Measurements from ENCODE around the gene HK1. TPM values are rescaled to one million over a fixed set of nuclear protein-coding genes. Genes with fewer than 3 reads are reported as not detected.

Gene HK1
- total and polyA plus RNA-seq, 2 of the 13 experiments (the other 11 are each of a cell fraction or from before 2014, with no cell fraction given): 0.29 to 1.5 TPM

DNA sequence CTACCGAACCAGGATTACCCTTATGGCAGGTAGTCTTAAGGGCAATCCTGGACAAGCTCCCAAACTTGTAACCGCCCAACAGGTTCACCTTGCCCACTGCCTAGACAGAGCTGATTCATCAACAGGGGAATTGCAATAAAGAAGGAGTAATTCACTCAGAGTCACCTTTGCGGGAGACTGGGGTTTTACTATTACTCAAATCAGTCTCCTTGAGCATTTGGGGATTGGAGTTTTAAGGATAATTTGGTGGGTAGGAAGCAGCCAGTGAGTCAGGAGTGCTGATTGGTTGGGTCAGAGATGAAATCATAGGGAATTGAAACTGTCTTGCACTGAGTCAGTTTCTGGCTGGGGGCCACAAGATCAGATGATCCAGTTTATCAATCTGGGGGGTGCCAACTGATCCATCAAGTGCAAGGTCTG is 25.3 kb downstream of the HK1 start:
- no peak for DNase-seq (ENCODE audit: low spot score)
- TF ChIP-seq RBM22 (optimal IDR thresholded peaks at IDR 0.05; ENCODE audit: low read length): no peak
- TF ChIP-seq GMEB1 (CRISPR knock-in tag; IDR thresholded peaks at IDR 0.05; ENCODE audit: borderline replicate concordance): no peak
- no peak for TF ChIP-seq PHB2 (IDR thresholded peaks at IDR 0.05; ENCODE audit: partially characterized antibody)
- TF ChIP-seq ATRX (CRISPR knock-in tag; IDR thresholded peaks at IDR 0.05; ENCODE audit: borderline replicate concordance): no peak
- TF ChIP-seq HHEX (CRISPR knock-in tag; IDR thresholded peaks at IDR 0.05): no peak
- no peak for TF ChIP-seq ZNF775 (CRISPR knock-in tag; IDR thresholded peaks at IDR 0.05; ENCODE audit: borderline replicate concordance)
- no peak for TF ChIP-seq TOE1 (CRISPR knock-in tag; IDR thresholded peaks at IDR 0.05)
- no peak for TF ChIP-seq ZNF652 (CRISPR knock-in tag; IDR thresholded peaks at IDR 0.05; ENCODE audit: borderline replicate concordance, low read depth)
- no peak for TF ChIP-seq ZNF891 (CRISPR knock-in tag; IDR thresholded peaks at IDR 0.05)
- TF ChIP-seq ARID2 (CRISPR knock-in tag; IDR thresholded peaks at IDR 0.05; ENCODE audit: borderline replicate concordance): no peak
- TF ChIP-seq, protein P1, sequence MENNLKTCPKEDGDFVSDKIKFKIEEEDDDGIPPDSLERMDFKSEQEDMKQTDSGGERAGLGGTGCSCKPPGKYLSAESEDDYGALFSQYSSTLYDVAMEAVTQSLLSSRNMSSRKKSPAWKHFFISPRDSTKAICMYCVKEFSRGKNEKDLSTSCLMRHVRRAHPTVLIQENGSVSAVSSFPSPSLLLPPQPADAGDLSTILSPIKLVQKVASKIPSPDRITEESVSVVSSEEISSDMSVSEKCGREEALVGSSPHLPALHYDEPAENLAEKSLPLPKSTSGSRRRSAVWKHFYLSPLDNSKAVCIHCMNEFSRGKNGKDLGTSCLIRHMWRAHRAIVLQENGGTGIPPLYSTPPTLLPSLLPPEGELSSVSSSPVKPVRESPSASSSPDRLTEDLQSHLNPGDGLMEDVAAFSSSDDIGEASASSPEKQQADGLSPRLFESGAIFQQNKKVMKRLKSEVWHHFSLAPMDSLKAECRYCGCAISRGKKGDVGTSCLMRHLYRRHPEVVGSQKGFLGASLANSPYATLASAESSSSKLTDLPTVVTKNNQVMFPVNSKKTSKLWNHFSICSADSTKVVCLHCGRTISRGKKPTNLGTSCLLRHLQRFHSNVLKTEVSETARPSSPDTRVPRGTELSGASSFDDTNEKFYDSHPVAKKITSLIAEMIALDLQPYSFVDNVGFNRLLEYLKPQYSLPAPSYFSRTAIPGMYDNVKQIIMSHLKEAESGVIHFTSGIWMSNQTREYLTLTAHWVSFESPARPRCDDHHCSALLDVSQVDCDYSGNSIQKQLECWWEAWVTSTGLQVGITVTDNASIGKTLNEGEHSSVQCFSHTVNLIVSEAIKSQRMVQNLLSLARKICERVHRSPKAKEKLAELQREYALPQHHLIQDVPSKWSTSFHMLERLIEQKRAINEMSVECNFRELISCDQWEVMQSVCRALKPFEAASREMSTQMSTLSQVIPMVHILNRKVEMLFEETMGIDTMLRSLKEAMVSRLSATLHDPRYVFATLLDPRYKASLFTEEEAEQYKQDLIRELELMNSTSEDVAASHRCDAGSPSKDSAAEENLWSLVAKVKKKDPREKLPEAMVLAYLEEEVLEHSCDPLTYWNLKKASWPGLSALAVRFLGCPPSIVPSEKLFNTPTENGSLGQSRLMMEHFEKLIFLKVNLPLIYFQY (CRISPR knock-in tag; IDR thresholded peaks at IDR 0.05; ENCODE audit: borderline replicate concordance): no peak
- TF ChIP-seq SKI (IDR thresholded peaks at IDR 0.05; ENCODE audit: partially characterized antibody): no peak
- TF ChIP-seq, protein P2, sequence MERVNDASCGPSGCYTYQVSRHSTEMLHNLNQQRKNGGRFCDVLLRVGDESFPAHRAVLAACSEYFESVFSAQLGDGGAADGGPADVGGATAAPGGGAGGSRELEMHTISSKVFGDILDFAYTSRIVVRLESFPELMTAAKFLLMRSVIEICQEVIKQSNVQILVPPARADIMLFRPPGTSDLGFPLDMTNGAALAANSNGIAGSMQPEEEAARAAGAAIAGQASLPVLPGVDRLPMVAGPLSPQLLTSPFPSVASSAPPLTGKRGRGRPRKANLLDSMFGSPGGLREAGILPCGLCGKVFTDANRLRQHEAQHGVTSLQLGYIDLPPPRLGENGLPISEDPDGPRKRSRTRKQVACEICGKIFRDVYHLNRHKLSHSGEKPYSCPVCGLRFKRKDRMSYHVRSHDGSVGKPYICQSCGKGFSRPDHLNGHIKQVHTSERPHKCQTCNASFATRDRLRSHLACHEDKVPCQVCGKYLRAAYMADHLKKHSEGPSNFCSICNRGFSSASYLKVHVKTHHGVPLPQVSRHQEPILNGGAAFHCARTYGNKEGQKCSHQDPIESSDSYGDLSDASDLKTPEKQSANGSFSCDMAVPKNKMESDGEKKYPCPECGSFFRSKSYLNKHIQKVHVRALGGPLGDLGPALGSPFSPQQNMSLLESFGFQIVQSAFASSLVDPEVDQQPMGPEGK (CRISPR knock-in tag; IDR thresholded peaks at IDR 0.05): no peak
- TF ChIP-seq ZNF432 (CRISPR knock-in tag; IDR thresholded peaks at IDR 0.05; ENCODE audit: borderline replicate concordance): no peak
- no peak for TF ChIP-seq FOXA1 (IDR thresholded peaks at IDR 0.05)
- TF ChIP-seq FOXA1 (CRISPR knock-in tag; IDR thresholded peaks at IDR 0.05): no peak
- H4K20me1 ChIP-seq (ENCODE audit: insufficient read depth, low read length): no peaks in the 10 kb centered on the region
- intact Hi-C loops (cut with micrococcal nuclease; ENCODE audit: unreplicated experiment): no loop called here
- H3K4me3 ChIP-seq (replicated peaks in 1 of 3; ENCODE audit: insufficient read depth in 1 of 3, low read depth in 2 of 3, low read length in 3 of 3): no peak overlapping the region
- H3K4me2 ChIP-seq (ENCODE audit: low read depth, low read length): no peak overlapping the region
- in situ Hi-C loops (cut with HindIII; ENCODE audit: extremely low pct_ligation_motif_present, low pct_unique_long_range_greater_than_20kb): no loop called here
- peaks cover under 1 to 26% of the 10 kb centered on the region in 2 experiments for H3K27me3 ChIP-seq (ENCODE audit: control insufficient read depth in 1 of 2, insufficient read depth in 2 of 2, low read length in 2 of 2)
- no peak for FAIRE-seq
- ATAC-seq: no peak
- no peaks in the 10 kb centered on the region for H3K79me2 ChIP-seq (ENCODE audit: insufficient read depth, low read length)
- ChIA-PET CTCF (ENCODE audit: low intra/inter-chr PET ratio, low total read pairs) (no interaction called here), POLR2A (no interaction called here)
- no peaks in the 10 kb centered on the region for H3K36me3 ChIP-seq (replicated peaks in 1 of 2; ENCODE audit: control insufficient read depth in 1 of 2, insufficient read depth in 2 of 2, low read length in 2 of 2)
- 18% methylated on average over 3 of the region's 3 CpGs for WGBS (ENCODE audit: low lambda C conversion rate)
- BruUV-seq (replicated peaks): no TSS peak
- H3K9ac ChIP-seq (ENCODE audit: insufficient read depth, low read depth, low read length): no peak overlapping the region
- no peak overlapping the region for H3K27ac ChIP-seq (ENCODE audit: extremely low read length, insufficient read depth, low read length)
- no peak overlapping the region for H2AFZ ChIP-seq (ENCODE audit: low read length)
- H3K9me3 ChIP-seq (ENCODE audit: low read length): no peaks in the 10 kb centered on the region
- 0 out of 2 replicates have a peak, but pooled peaks cover 9% of the 10 kb centered on the region for H3K4me1 ChIP-seq (ENCODE audit: insufficient read depth, low read length)

Measured in HepG2 (cell line).